NB4 (cell line): ENCODE data around the gene FMN1.

Source experiments
- DNase-seq: peaks from one replicate; pipeline ENCODE4 v3.0.0; 2010; ENCODE audit warnings: low read depth
- H3K4me3 ChIP-seq: one replicate; pipeline ENCODE4 v1.5.1; 2011; ENCODE audit warnings: mild to moderate bottlenecking, low read depth, low read length, moderate library complexity
- MAX ChIP-seq: IDR thresholded peaks from 2 replicates; pipeline ENCODE4 v1.6.1; 2011; ENCODE audit warnings: low read depth, low read length
- MYC ChIP-seq: IDR thresholded peaks from 2 replicates; pipeline ENCODE4 v1.6.1; 2011; ENCODE audit warnings: low read depth, low read length
- POLR2A ChIP-seq: IDR thresholded peaks from 2 replicates; pipeline ENCODE4 v1.6.1; 2011; ENCODE audit warnings: mild to moderate bottlenecking; ENCODE audit not compliant: insufficient read length; ENCODE audit errors: extremely low read depth
- TF ChIP-seq, protein P1 (sequence below): IDR thresholded peaks from one replicate; pipeline ENCODE4 v1.5.1; 2012; ENCODE audit warnings: low read depth, low read length

Gene FMN1

GRCh38 chr15:33242165-33242564, 47.7 kb upstream of the FMN1 start:
- H3K4me3 ChIP-seq: no peak overlapping the region
- no peak for DNase-seq
- TF ChIP-seq, protein P1, sequence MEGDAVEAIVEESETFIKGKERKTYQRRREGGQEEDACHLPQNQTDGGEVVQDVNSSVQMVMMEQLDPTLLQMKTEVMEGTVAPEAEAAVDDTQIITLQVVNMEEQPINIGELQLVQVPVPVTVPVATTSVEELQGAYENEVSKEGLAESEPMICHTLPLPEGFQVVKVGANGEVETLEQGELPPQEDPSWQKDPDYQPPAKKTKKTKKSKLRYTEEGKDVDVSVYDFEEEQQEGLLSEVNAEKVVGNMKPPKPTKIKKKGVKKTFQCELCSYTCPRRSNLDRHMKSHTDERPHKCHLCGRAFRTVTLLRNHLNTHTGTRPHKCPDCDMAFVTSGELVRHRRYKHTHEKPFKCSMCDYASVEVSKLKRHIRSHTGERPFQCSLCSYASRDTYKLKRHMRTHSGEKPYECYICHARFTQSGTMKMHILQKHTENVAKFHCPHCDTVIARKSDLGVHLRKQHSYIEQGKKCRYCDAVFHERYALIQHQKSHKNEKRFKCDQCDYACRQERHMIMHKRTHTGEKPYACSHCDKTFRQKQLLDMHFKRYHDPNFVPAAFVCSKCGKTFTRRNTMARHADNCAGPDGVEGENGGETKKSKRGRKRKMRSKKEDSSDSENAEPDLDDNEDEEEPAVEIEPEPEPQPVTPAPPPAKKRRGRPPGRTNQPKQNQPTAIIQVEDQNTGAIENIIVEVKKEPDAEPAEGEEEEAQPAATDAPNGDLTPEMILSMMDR: no peak
- TF ChIP-seq POLR2A (no peak), MYC (no peak), MAX (no peak)

DNA sequence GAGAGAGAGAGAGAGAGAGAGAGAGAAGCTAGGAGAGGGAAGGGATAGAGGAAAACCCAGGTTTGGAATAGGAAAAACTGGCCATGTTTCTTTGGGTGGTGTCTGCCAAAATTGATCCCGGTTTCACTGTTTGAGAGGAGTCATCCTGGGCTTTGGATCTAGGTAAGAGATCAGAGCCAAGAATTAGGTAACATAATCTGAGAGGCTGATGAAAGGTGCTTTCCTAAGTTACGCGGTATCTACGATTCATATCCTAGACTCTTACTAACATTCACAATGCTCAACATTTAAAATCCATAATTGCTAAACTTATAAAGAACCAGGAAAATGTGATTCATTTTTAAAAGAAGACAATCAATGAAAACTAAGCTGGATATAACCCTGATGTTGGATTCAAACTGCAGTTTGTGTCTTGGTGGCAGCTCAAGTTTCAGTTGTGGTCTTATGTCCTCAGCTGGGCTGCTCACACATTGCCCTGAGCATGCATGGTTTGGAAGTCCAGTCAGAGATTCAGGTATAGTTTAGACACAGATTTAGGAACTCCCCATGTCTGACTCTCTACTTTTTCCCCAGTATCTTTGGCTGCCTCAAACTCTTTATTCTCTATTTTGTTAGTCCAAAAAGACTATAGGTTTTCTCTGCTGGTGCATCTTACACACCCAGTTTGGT, 42.5 kb upstream of the FMN1 start:
- TF ChIP-seq MYC: no peak
- no peak for TF ChIP-seq POLR2A
- TF ChIP-seq, protein P1: no peak
- H3K4me3 ChIP-seq: no peak overlapping the region
- no peak for DNase-seq

DNA sequence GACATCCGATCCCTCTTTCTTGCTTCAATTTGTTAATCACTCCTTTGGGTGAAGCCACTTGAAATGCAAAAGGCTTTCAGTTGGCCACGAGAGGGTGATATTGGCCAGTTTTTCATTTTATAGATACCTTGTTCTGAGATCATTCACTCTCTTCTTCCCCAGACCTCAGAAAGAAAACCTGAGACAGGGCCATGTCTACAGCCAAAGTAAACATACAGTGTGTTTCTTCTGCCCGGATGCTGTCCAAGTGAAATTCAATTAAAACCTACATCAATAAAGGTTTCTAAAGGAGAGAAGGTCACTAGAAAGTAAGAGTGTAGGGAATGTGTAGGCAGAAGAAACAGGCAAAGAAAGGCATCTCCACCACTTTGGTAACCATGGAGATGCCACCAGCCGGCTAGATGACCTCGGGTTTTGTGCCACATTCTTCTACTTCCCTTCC, 39.5 kb upstream of the FMN1 start:
- no peak for TF ChIP-seq POLR2A
- no peak for TF ChIP-seq MAX
- TF ChIP-seq MYC: no peak
- TF ChIP-seq, protein P1: peak; percentile 33

GRCh38 chr15:33226559-33227181, 32.2 kb upstream of the FMN1 start:
- DNase-seq: peak; percentile 72
- H3K4me3 ChIP-seq: no peak overlapping the region
- TF ChIP-seq, protein P1: peak; percentile 52
- no peak for TF ChIP-seq POLR2A

More for the DNA sequence above, 39.5 kb upstream of the FMN1 start:
- DNase-seq: peak; percentile 23
- no peak overlapping the region for H3K4me3 ChIP-seq

GRCh38 chr15:33218071-33218491, 23.6 kb upstream of the FMN1 start:
- no peak overlapping the region for H3K4me3 ChIP-seq
- no peak for DNase-seq
- TF ChIP-seq, protein P1: no peak
- TF ChIP-seq MYC (no peak), MAX (no peak), POLR2A (no peak)
